GM18526 (cell line): ENCODE results near the gene WASHC4.

ENCODE experiments used
- POLR2A ChIP-seq: IDR thresholded peaks from 3 replicates; pipeline ENCODE4 v1.6.1; 2011; ENCODE audit not compliant: insufficient read length; ENCODE audit errors: extremely low read depth

WASHC4 gene

GRCh38 chr12:105189293-105189692, 81.8 kb downstream of the WASHC4 start:
- no peak for TF ChIP-seq POLR2A

GRCh38 chr12:105190530-105190929, 83.0 kb downstream of the WASHC4 start:
- TF ChIP-seq POLR2A, result no peak

DNA sequence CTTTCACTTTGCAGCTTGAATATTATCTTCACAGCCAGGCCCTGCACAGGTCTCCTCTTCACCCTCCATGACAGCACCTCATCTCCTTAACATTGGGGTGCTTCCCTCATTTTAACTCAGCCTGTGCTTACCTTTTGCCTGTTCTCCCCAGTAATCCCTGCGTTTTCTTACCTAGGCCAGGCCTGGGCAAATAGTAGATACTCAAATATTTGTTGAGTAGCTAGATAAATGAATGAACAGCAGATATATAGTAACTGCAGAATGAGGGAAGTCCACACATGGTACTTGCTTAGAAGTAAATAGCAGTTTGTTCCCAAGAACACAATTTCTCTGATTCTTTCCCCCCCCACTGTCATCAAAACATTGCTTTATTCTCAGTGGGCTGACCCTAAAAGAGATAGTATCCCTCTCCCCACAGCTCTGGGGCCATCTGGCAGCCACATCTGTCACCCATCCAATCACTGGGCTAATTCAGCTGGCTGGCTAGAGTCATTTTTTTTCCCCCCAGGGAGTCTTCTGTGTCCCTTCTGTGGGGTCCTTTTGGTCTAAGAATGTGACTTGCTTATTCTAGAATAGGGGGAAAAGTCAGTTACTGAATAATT, 85.2 kb downstream of the WASHC4 start:
- no peak for TF ChIP-seq POLR2A

- no peak for TF ChIP-seq POLR2A
These were observed 87.4 kb downstream of the WASHC4 start for GRCh38 chr12:105194947-105195346.

DNA sequence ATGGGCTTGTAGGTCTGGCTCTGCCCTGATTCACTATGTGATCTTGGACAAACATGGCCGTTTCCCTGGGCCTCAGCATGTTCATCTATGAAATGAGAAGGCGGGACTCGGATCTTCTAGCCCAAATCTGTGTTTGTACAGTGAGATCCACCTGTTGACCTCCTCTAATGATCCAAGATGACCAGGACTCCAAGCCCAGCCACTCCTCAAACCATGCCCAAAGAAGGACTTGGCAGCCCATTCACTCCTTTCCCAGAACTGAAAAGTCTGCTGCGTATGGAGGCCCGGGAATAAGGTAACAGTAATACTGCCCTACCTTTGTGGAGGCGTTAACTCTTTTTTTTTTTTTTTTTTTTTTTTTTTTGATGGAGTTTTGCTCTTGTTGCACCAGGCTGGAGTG, 88.6 kb downstream of the WASHC4 start:
- no peak for TF ChIP-seq POLR2A

DNA sequence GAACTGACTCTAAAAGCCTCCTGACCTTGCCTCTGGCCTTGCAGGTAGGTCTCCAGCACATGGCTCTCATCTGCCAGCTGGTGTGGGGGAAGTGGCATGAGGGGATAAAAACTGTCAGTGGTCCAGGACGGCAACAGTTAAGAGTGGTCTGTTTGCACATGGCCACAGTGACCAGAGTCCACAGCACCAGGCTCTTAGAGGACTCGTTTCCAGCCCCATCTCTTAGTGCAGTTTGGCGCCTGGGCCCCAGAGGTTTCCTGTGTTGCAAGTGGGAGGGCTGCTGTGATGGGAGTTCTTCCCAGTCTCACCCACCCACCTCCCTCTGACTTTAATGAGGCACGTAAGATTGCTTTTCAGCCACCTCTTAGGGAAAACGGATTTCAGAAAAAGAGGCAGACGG, 91.4 kb downstream of the WASHC4 start:
- no peak for TF ChIP-seq POLR2A

DNA sequence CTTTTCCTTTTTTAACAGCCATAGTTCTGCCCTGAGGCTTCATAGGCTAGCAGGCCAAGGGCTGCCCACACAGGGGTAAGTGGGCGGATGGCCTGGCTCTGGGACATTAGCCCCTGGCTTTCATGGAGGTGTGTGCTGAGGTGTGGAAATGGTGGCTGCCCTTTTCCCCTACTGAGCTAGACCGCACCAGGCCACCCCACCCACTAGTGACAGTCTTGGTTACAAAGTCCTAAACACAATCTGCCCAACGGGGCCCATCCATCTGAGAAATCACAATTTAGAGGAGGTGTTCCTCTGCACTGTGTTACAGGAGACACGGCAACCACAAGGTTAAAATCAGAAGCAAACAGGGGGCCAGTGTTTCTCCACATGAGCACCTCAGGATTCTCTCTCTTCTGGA, 92.9 kb downstream of the WASHC4 start:
- no peak for TF ChIP-seq POLR2A

GRCh38 chr12:105201299-105201698, 93.8 kb downstream of the WASHC4 start:
- no peak for TF ChIP-seq POLR2A

- TF ChIP-seq POLR2A, result no peak
These were observed 94.7 kb downstream of the WASHC4 start for GRCh38 chr12:105202202-105202601.

GRCh38 chr12:105204127-105204526, 96.6 kb downstream of the WASHC4 start:
- no peak for TF ChIP-seq POLR2A

DNA sequence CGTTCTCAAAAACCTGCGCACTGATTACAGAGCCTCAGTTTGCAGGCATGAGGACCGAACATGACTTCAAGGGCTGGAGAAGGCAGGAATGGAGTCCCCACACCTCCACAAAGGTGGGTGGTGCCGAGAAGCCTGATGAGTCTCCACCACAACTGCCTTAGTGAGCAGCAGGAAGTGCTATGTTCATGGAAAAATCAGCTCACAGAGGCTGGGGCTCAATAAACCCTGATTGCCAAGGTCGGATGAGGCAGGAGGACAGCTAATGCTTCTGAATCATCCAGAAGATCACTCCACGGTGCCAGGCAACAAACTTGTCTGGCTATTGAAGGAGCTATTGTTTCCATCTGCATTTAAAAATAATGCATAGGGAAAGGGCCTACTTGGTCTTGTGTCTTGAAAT, 97.4 kb downstream of the WASHC4 start:
- no peak for TF ChIP-seq POLR2A

GRCh38 chr12:105205322-105206048, 98.0 kb downstream of the WASHC4 start:
- TF ChIP-seq POLR2A, result no peak

DNA sequence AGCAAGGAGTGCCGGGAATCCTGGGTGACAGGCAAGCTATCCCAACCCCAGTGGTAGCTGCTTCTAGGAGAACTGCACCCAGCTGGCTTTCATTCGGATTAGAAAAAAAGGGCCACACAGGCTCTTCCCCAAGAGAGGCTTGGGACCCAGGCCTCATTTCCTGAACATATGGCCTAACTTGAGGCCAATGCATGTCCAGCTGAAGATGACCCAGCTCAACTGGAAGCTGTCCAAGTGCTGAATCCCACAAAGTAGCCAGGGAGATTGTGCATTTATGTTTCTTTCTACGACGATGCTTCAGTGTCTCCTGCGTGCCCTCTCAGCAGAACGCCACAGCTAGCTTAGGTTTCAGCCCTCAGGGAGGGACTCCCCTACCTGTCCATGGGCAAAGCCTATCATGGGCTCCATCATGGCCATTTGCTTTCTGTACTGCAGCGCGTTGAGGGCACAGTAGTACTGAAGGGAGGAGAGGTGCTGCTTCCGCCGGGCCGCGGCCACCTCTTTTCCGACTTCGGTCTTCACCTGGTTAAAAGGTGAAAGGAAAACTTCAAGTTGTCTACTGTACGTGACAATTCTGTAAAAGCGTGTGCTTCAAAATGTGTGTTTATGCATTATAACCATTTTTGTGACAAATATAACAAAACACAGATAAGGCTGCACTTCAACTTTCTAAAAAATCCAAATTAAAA, 99.3 kb downstream of the WASHC4 start:
- TF ChIP-seq POLR2A, result no peak

GRCh38 chr12:105209091-105209490, 101.6 kb downstream of the WASHC4 start:
- TF ChIP-seq POLR2A, result no peak

DNA sequence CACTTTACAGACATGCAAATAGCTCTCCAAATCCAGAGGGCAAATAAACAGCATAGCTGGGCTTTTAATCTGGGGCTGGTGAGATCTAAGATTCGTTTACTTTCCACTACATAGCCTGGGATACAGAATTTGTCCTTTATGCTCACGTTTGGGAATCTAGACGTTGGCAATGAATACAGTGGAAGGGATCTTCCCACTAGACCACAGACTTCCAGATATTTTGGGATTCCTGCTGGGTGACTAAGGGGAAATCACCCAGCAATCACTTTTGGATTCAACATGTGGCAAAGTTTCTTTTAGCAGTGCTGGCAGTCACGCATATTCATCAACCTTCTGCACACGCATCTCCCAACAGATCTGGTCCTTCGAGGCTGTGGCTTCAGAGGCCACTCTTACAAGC, 104.9 kb downstream of the WASHC4 start:
- TF ChIP-seq POLR2A, result no peak

- no peak for TF ChIP-seq POLR2A
These were observed 106.6 kb downstream of the WASHC4 start for GRCh38 chr12:105214148-105214547.

DNA sequence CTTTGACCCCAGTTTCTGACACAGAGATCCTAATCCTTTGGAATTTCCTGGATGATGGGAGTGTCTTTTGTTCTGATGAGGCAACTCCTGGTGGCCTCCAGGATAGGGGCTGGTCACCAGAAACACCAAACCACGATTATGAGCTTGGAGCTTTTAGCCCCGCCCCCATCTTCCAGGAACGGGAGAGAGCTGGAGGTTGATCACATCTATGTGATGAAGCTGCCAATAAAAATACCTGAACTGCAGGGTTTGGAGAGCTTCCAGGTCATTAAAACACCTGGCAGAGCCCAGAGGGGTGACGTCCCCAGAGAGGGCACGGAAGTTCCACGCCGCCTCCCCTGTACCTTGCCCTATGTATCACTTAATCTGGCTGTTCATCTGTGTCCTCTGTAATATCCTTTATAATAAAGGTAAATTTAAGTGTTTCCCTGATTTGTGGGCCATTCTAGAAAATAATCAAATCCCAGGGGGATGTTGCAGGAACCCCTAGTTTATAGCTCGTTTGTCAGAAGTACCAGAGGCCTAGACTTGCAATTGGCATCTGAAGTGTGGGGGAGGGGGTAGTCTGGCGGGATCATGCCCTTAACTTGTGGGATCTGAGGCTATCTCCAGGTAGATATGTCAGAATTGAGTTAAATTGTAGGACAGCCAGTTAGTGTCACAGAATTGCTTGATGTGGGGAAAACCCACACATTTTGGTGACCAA, 107.3 kb downstream of the WASHC4 start:
- no peak for TF ChIP-seq POLR2A
